Progenitor cell of endocrine pancreas (in vitro differentiated cells): ENCODE measurements around the gene COL17A1. TPM values are rescaled to one million over a fixed set of nuclear protein-coding genes. Genes with fewer than 3 reads are reported as not detected.

Experiments
- DNase-seq: peaks from one replicate; pipeline ENCODE4 v3.0.0; 2021; ENCODE audit warnings: low spot score; ENCODE audit not compliant: unreplicated experiment
- H3K27ac Mint-ChIP-seq: 2 replicates; pipeline ENCODE4 v1.8.0; 2021; ENCODE audit warnings: mild to moderate bottlenecking, moderate library complexity, mixed read lengths
- H3K27me3 Mint-ChIP-seq: 2 replicates; pipeline ENCODE4 v1.8.0; 2021; ENCODE audit warnings: mixed read lengths
- H3K36me3 Mint-ChIP-seq: 2 replicates; pipeline ENCODE4 v1.8.0; 2022; ENCODE audit warnings: mixed read lengths; ENCODE audit not compliant: insufficient read depth
- H3K4me1 Mint-ChIP-seq: 2 replicates; pipeline ENCODE4 v1.8.0; 2021; ENCODE audit warnings: low read depth, mixed read lengths
- H3K4me3 Mint-ChIP-seq: 2 replicates; pipeline ENCODE4 v1.8.0; 2021; ENCODE audit warnings: low read depth, mild to moderate bottlenecking, moderate library complexity, mixed read lengths
- H3K9me3 Mint-ChIP-seq: 2 replicates; pipeline ENCODE4 v1.8.0; 2021; ENCODE audit warnings: low read depth, mixed read lengths
- CTCF ChIP-seq: fragments of 200-600 bp; sonication (generic); IDR thresholded peaks from one replicate; pipeline ENCODE4 v1.5.0; 2021; ENCODE audit warnings: antibody characterized with exemption, mild to moderate bottlenecking; ENCODE audit not compliant: unreplicated experiment
- total RNA-seq: library from RNA; stranded (reverse); gene quantifications from 2 replicates; pipeline ENCODE4 v1.2.1, GENCODE V29; 2021

Gene COL17A1
- total RNA-seq, 1 donor from 2014 or later: 0.86 TPM

- no peak for TF ChIP-seq CTCF
- peak overlapping the region; percentile 89 for H3K4me3 Mint-ChIP-seq
- H3K36me3 Mint-ChIP-seq: no peaks in the 10 kb centered on the region
- H3K9me3 Mint-ChIP-seq: no peaks in the 10 kb centered on the region
- peaks cover 11% of the 10 kb centered on the region for H3K4me1 Mint-ChIP-seq
- peak overlapping the region; percentile 98 for H3K27ac Mint-ChIP-seq
- no peak for DNase-seq
- no peaks in the 10 kb centered on the region for H3K27me3 Mint-ChIP-seq
Observed at GRCh38 chr10:104122225-104123107, 36.8 kb upstream of the COL17A1 start.

- DNase-seq: peak; percentile 99
- no peaks in the 10 kb centered on the region for H3K27me3 Mint-ChIP-seq
- H3K27ac Mint-ChIP-seq: peak within 1 kb of the TSS; percentile 100
- H3K4me1 Mint-ChIP-seq: peaks cover 11% of the 10 kb centered on the region
- TF ChIP-seq CTCF: peak; percentile 71
- no peaks in the 10 kb centered on the region for H3K9me3 Mint-ChIP-seq
- peak within 1 kb of the TSS; percentile 89 for H3K4me3 Mint-ChIP-seq
- H3K36me3 Mint-ChIP-seq: no peaks in the 10 kb centered on the region
Observed at GRCh38 chr10:104121485-104122224, 36.0 kb upstream of the COL17A1 start, which contains the start of gene SFR1. SFR1 (plus strand) TSS chr10:104122171; CDS start chr10:104122184, 13 bp downstream.

DNA sequence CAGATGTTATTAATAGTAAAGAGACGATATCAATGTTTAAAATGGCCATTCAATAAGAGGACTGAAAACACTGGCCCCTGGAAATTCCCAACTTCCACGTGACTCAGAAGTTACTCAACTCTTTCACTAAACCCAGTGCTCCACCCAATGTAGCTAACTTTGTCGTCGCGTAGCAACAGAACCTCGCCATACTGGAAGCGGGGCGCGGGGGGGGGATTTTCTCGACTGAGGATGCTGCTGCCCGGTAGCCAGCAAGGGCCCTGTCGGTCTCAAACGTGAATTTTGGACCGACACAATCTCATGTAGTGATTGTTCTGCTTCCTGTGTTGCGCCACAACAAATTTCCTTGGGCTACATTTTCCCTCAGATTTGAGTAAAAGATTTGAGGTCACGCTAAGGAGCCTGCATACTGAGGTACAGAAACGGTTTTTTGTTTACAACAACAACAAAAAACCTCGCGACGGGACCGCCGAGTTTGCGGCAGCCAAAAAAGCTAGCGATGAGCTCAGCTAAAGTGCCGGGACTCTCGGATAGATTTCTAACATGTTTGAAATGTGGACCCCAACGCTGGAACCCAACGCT, 35.3 kb upstream of the COL17A1 start:
- Mint-ChIP-seq H3K4me3 (peak overlapping the region; percentile 89), H3K36me3 (no peaks in the 10 kb centered on the region), H3K27ac (peak overlapping the region; percentile 100), H3K9me3 (no peaks in the 10 kb centered on the region), H3K4me1 (peaks cover 11% of the 10 kb centered on the region), H3K27me3 (no peaks in the 10 kb centered on the region)
- TF ChIP-seq CTCF: no peak
- DNase-seq: peak; percentile 55

- Mint-ChIP-seq H3K27me3 (no peaks in the 10 kb centered on the region), H3K27ac (peak overlapping the region; percentile 100), H3K4me3 (peak overlapping the region; percentile 89), H3K4me1 (peaks cover 11% of the 10 kb centered on the region), H3K36me3 (no peaks in the 10 kb centered on the region), H3K9me3 (no peaks in the 10 kb centered on the region)
- no peak for DNase-seq
- no peak for TF ChIP-seq CTCF
Observed at GRCh38 chr10:104120512-104120902, 34.8 kb upstream of the COL17A1 start.

DNA sequence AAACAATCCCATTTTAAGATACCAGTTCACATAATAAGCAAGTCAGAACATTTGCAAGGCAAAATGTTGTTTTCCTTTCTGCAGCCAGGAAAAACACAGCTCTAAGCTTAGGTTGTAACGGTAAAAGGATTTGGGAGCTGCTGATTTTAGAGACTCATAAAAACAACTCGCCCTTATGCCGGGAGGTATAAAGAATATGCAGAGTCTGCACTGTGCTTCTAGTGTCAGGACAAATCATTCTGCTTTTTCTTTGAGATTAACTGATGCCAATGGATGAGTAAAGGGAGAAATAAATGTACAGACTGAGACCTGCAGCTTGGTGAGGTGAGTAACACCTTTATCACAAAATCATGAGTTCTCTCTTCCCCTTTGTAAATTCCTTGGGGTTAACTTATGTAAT, 34.3 kb upstream of the COL17A1 start:
- no peak overlapping the region for H3K4me3 Mint-ChIP-seq
- TF ChIP-seq CTCF: no peak
- peak overlapping the region; percentile 27 for H3K27ac Mint-ChIP-seq
- no peaks in the 10 kb centered on the region for H3K36me3 Mint-ChIP-seq
- no peaks in the 10 kb centered on the region for H3K9me3 Mint-ChIP-seq
- DNase-seq: no peak
- H3K4me1 Mint-ChIP-seq: peaks cover 14% of the 10 kb centered on the region
- no peaks in the 10 kb centered on the region for H3K27me3 Mint-ChIP-seq
